HG03159 (cell line): ENCODE results near the gene ATP6V1G2.
"Not testable (repeated sequence)": the region's sequence is repeated elsewhere in the genome, so short reads cannot be mapped to it uniquely, and the experiment has no call there.

Source experiments
- ATAC-seq: cut with Tn5 transposase; IDR thresholded peaks from one replicate; pipeline ENCODE4 v1.9.1; 2021; ENCODE audit warnings: mild to moderate bottlenecking, moderate library complexity; ENCODE audit not compliant: unreplicated experiment

The ATP6V1G2 gene

GRCh38 chr6:31546339-31546957 lies at the start of gene ATP6V1G2:
TSS of gene ATP6V1G2 (minus strand) at chr6:31546608. CDS start at chr6:31546559, 49 bp downstream.
- ATAC-seq: peak; percentile 52

DNA sequence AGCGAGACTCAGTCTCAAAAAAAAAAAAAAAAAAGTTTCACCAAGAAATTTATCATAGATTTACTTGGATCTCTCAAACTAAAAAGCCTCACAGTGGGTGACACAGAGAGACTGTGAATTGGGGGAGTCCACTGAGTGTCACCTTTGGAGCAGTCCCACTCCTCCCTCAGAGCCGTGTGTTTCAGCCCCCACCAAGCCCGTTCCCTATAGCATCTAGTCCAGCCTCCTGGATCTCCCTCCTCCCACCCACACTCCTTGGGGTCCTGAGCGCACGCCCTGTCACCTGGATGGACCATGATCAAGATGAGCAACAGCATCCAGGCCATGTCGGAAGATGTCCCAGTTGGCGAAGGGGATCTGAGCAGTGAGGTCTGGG lies 46.0 kb upstream of the ATP6V1G2 start:
- ATAC-seq: no peak

- not testable (repeated sequence) for ATAC-seq
Measured at GRCh38 chr6:31590691-31591090, 44.3 kb upstream of the ATP6V1G2 start.

DNA sequence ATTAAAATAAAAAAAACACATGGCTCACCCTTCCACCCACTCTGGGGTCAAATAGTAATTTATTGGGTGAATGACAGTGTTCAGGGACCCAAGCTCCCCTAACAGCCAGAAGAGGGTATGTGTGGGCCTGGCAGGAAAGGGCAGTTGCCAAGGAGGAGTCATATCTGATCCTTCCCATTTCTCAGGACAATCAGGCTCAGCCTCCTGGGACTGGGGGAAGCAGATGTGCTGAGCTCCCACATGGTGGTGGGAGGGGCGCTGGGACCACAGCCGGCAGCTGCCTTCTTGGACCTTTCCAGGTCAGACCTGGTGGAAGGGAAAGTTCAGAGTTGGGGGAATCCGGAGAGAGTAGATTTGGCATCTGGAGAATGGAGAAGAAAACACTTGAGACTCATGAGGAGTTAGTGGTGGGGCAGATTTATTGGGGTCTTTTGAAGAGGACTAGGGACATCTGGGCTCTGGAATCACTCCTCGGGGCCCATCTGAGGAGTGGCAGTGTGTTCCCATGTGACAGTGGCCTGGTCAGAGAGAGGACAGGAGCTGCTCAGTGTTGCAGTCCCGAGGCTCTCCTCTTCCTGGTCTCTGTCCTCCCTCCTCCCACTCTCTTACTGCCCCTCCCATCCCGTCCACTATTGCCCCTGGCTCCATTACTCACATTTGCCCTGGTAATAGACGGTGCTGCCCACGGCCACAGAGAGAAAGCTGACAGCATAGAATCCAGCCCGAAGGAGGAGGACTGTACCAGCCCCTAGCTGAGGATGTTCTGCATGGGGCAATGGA lies 42.7 kb upstream of the ATP6V1G2 start:
- ATAC-seq: no peak

DNA sequence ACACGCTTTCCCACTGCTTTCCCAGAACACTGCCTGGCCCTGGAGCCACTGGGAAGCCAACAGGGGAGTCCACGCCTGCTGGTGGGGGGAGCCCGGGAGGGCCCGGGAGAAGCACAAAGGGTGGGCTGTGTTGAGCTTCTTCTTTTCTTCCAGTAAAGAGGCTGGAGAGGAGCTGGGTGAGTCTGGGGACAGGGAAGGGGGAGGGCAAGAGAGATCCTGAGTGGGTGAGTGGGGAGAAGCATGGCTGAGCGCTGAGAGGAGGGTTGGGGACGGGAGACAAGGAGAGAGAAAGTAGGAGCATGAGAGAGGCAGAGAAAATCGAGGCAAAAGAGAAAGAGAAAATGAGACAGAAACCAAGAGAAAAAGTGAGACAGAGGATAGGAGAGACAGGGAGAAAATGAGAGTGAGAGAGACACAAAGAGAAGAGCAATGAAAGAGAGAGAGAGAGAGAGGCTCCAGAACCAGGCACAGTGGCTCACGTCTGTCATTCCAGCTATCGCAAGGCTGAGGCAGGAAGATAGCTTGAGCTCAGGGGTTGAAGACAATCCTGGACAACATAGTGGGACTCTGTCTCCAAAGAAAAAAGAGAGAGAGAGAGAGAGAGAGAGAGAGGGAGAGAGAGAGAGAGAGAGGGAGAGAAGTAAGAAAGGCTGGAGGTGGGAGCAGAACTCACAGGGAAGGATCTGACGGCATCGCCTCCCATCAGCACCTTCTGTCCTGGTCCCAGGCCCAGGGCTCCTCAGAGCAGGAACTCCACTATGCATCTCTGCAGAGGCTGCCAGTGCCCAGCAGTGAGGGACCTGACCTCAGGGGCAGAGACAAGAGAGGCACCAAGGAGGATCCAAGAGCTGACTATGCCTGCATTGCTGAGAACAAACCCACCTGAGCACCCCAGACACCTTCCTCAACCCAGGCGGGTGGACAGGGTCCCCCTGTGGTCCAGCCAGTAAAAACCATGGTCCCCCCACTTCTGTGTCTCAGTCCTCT lies 41.7 kb upstream of the ATP6V1G2 start:
- ATAC-seq: no peak

GRCh38 chr6:31586599-31587281 lies 40.3 kb upstream of the ATP6V1G2 start:
- ATAC-seq: no peak

- ATAC-seq: no peak
Measured at GRCh38 chr6:31586008-31586407, 39.6 kb upstream of the ATP6V1G2 start, which contains the start of gene LST1. TSS of gene LST1 (plus strand) at chr6:31586277. CDS start at chr6:31587300, 1,023 bp downstream.

GRCh38 chr6:31585491-31585890 lies 39.1 kb upstream of the ATP6V1G2 start:
- no peak for ATAC-seq

- no peak for ATAC-seq
Measured at GRCh38 chr6:31582230-31582643, 35.8 kb upstream of the ATP6V1G2 start, which contains the start of gene LTB. TSS of gene LTB (minus strand) at chr6:31582424. CDS start at chr6:31582417, 7 bp downstream.

GRCh38 chr6:31581434-31582229 lies 35.2 kb upstream of the ATP6V1G2 start:
- no peak for ATAC-seq

DNA sequence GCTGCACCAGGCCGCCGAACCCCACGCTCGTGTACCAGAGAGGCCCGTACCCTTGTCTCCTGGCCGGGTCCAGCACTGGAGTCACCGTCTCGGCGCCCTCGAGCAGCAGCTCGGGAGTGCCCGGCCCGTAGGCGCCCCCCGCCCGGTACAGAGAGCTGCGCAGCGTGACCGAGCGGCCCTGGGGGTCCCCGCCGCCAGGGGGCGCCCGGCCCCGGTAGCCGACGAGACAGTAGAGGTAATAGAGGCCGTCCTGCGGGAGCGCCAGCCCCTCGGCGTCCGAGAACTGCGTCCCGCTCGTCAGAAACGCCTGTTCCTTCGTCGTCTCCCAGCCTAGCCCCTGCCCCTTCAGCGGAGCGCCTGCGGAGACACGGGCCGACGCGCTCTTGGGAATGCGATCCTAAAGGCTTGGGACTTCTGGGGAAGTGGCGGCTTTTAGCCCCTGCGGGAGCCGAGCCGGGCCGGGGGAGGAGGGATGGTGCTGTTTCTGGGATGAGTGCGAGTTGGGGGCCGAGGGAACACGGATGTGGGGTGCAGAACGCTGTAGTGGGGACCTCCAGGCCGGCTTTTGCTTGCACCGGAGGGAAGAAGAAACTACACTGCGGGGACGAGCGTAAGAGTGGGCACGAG lies 34.5 kb upstream of the ATP6V1G2 start:
- peak; percentile 53 for ATAC-seq

GRCh38 chr6:31580438-31580740 lies 34.0 kb upstream of the ATP6V1G2 start:
- no peak for ATAC-seq

- ATAC-seq: no peak
Measured at GRCh38 chr6:31579546-31580437, 33.4 kb upstream of the ATP6V1G2 start.

GRCh38 chr6:31579119-31579505 lies 32.7 kb upstream of the ATP6V1G2 start:
- no peak for ATAC-seq

DNA sequence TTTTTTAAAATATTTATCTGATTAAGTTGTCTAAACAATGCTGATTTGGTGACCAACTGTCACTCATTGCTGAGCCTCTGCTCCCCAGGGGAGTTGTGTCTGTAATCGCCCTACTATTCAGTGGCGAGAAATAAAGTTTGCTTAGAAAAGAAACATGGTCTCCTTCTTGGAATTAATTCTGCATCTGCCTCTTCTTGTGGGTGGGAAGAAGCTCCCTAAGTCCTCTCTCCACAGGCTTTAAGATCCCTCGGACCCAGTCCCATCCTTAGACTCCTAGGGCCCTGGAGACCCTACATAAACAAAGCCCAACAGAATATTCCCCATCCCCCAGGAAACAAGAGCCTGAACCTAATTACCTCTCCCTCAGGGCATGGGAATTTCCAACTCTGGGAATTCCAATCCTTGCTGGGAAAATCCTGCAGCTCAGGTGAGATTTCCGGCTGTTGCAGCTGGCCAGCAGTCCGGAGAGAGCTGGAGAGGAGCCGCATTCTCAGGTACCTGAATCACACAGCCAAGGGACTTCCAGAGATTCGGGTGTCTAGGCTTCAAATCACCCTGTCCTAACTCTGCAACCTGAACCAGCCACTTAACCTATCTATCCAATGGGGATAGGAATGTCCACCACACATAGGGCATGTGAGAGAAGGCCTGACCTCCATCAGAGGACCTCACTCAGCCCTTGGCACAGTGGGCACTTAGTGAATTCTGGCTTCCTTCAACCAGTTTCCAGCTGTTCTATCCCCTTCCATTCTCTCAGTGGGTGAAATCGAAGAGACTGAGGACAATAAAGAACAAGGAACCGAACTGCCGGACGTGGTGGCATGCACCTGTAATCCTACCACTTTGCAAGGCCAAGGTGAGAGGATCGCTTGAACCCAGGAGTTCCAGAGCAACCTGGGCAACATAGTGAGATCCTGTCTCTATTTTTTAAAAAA lies 32.0 kb upstream of the ATP6V1G2 start:
- ATAC-seq: no peak

DNA sequence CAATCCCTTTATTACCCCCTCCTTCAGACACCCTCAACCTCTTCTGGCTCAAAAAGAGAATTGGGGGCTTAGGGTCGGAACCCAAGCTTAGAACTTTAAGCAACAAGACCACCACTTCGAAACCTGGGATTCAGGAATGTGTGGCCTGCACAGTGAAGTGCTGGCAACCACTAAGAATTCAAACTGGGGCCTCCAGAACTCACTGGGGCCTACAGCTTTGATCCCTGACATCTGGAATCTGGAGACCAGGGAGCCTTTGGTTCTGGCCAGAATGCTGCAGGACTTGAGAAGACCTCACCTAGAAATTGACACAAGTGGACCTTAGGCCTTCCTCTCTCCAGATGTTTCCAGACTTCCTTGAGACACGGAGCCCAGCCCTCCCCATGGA lies 31.2 kb upstream of the ATP6V1G2 start:
- ATAC-seq: no peak

- no peak for ATAC-seq
Measured at GRCh38 chr6:31576897-31577578, 30.6 kb upstream of the ATP6V1G2 start.
